HG02798 (cell line): ENCODE results near the gene RGL4.
A peak's percentile ranks its signal among the peaks of the same experiment; 100 is the strongest.

Experiments used
- ATAC-seq: cut with Tn5 transposase; IDR thresholded peaks from one replicate; pipeline ENCODE4 v1.9.1; 2021; ENCODE audit warnings: mild to moderate bottlenecking; ENCODE audit not compliant: unreplicated experiment, poor library complexity

The RGL4 gene

GRCh38 chr22:23695571-23696325 is 4.9 kb downstream of the RGL4 start:
- peak; percentile 6 for ATAC-seq

GRCh38 chr22:23696326-23696851 is 5.6 kb downstream of the RGL4 start:
- peak; percentile 79 for ATAC-seq

GRCh38 chr22:23697031-23697970 is 6.5 kb downstream of the RGL4 start:
- no peak for ATAC-seq

DNA sequence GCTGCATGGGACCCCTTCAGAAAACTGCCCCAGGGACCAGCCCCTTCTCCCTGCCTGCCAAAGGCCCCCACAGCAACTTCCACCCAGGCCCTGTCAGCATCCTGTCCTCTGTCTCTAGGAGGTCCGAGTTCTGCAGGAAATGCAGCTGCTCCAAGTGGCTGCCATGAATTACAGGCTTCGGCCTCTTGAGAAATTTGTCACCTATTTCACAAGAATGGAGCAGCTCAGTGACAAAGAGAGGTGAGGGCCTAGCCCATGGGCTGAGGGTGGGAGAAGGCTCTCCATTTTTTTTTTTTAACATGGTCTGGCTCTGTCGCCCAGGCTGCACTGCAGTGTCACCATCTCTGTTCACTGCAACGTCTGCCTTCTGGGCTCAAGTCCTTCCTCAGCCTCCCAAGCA is 7.3 kb downstream of the RGL4 start:
- no peak for ATAC-seq

GRCh38 chr22:23698673-23699235 is 7.9 kb downstream of the RGL4 start:
- ATAC-seq: no peak

GRCh38 chr22:23700706-23701105 is 9.9 kb downstream of the RGL4 start:
- no peak for ATAC-seq

- ATAC-seq: no peak
Measured at GRCh38 chr22:23704062-23704461, 13.2 kb downstream of the RGL4 start.

- no peak for ATAC-seq
Measured at GRCh38 chr22:23704829-23705228, 14.0 kb downstream of the RGL4 start.

DNA sequence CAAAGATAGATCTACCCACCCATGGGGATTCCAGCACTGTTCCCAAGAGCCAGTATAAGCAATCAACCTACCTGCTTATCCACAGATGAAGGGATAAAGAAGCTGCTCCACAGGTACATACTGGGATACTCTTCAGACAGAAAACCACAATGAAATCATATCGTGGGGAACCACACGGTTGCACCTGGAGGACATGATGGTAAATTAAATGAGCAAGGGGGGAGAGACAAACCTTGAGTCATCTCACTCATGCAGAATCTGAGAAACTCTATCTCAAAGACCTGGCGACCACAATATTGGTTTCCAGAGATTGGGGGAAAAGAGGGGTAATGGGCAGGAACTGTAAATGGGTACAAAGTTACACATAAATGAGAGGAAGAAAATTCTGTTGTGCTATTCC is 14.5 kb downstream of the RGL4 start:
- no peak for ATAC-seq

DNA sequence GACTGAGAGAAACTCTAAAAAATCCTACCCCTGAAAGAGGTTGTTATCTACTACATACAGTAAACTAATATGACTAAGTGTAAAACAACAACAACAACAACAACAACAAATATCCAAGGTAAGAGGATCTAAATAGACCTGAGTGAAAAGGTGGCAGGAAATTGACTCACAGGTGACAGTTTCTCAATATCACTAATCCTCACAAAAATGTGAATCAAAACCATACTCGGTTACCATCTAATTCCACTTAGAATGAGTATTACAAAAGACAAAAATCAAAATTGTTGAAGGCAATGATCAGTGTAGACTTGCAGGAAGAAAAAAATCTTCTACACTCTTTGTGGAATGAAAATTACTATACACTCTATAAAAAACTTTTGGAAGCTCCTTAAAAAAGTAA is 17.5 kb downstream of the RGL4 start:
- no peak for ATAC-seq

- no peak for ATAC-seq
Measured at GRCh38 chr22:23709107-23709506, 18.3 kb downstream of the RGL4 start.

- no peak for ATAC-seq
Measured at GRCh38 chr22:23712256-23712655, 21.4 kb downstream of the RGL4 start.

- ATAC-seq: no peak
Measured at GRCh38 chr22:23713696-23714595, 23.1 kb downstream of the RGL4 start.

DNA sequence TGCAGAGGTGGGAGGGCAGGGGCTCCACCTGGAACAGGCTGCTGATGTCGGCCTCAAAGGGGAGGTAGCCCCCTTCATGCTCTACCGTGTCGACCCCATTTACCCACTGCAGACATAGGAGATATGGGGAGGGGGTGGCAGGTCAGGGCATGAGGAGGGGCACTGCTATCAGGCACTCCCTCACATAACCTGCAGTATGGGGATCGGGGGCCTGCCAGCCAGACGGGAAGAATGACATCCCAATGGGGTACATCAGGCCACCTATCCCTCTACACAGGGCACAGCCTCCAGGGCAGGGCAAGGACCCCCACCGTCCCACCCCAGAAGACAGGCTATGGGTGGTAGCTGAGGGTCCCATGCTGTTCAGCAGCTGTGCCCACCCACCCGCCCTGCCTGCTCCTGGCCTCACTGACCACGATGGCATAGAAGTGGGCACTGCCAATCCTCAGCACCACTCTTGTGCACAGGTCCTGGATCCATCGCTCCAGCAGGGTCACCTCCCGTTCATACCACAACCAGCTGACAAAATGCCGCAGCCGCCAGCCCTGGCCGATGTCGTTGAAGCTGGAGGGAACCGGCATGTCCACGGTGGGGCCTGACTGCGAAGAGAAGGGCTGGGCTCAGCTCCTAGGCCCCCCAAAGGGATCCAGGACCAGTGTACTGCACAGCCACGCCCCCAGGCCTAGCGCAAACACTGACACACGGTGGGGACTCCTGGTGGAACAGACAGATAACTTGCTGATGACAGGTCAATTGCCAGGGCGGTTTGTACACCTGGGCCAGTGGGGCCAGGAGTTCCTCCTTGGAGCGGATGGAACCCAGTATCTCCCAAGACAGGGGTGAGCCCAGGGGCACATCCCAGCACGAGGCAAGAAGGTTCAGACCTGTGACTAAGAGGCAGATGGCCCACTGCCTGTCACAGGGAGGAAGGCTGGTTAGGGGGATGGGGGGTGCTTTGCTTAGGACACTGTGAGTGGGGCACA is 24.1 kb downstream of the RGL4 start:
- no peak for ATAC-seq

DNA sequence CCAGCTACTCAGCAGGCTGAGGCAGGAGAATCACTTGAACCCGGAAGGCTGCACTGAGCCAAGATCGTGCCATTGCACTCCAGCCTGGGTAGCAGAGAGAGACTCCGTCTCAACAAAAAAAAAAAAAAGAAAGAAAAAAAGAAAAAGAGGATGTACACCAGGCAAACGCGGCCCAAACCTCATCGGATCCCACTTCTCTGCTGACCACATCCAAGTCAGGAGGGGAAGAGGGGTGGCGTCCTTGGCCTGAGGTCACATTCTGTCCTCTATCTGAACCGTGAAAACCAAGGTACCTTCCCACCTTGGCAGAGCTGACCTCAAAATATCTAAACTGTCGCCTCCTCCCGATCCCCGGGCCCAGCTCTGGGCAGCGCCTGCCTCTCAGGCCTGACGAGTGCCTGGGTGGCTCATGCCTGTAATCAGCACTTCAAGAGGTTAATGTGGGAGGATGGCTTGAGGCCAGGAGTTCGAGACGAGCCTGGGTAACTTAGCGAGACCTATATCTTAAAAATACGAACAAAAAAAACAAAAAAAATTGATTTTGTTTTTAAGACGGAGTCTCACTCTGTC is 25.1 kb downstream of the RGL4 start:
- no peak for ATAC-seq

DNA sequence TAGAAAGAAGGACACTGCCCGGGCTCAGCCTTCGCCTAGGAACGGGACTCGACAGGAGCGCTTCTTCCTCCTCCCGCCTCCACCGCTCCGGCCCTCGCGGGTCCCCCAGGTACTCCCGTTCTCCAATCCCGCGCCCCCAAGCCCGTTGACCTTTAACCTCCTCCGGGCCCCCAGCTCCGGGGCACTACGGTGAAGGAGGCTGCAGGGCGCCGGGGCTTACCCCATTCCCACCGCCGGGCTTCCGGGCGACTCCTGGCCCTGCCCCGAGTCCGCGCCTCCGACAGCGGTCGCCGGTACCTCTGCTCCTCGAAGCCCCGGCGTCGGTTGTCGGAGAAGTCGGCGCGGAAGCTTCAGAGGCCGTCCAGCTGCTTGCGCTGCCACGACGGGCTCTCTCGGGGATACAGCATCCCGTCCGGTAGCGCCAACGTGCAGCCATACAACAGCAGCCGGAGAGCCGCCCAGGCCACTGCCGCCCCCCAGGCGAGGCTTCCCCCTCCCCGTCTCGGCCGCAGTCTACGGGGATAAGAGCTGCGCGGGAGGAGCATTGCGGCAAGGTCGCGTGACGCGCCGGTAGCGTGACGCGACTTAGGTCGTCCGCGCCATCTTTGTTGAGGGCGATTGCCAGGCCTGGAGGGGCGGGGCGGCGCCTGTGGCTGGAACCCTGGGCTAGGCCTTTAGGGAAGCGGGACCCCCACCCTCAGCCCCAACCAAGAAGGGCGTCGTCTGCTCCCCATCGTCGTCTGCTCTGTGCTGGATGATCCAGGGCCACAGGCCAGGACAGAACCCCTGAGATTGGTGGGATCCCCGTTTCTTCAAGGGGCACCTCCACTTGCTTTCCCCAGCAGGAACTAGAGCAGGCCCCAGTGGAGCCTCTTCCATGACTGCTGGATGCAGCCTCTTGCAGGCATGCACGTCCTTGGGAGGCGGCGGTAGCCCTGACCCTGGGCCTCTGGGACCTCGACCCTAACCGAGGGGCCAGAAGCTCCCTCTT is 26.3 kb downstream of the RGL4 start:
- peak; percentile 88 for ATAC-seq
